ENCODE data around the gene NATD1. TPM values are rescaled to one million over a fixed set of nuclear protein-coding genes. Genes with fewer than 3 reads are reported as not detected.
"Not testable (repeated sequence)": the region's sequence is repeated elsewhere in the genome, so short reads cannot be mapped to it uniquely, and the experiment has no call there.

NATD1 gene
- total RNA-seq, 1 donor from 2014 or later, result 20.6 TPM

DNA sequence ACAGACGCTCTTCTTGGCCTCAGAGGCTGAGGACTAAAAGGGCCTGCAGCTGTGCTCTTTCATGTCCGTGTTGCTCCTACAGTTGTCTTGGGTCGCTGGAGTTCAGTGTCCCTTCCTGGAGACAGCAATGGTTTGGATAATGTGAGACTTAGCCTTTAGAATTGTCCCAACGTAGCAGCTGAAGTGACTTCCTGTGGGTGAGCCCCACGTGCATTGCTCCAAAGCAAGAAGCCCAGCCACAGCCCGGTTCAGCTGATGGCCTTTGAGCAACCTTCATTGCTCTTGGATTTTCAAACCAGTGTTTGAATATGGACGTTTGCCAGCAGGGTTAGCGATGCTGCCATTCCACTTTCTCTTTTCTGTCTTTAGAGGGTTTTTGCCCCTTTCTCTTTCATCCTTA lies 59.0 kb downstream of the NATD1 start:
- no peak for DNase-seq (ENCODE audit: low spot score)

DNA sequence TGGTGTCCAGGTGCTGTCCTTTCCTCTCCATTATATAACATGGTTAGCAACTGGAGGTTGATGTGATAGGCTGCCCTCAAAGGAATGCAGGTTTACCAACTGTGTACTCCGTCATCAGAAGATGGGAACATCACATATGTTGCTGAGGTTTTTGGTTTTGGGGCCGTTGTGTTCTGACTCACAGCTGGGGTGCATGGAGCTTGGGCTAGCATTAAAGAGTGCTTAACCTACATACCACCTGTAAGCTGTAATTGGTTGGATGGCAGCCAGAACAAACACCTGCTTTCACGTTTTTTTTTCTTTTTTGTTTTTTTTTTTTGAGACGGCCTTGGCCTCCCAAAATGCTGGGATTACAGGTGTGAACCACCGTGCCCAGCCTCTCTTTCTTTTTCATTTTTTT lies 60.2 kb downstream of the NATD1 start:
- no peak for DNase-seq (ENCODE audit: low spot score)

DNA sequence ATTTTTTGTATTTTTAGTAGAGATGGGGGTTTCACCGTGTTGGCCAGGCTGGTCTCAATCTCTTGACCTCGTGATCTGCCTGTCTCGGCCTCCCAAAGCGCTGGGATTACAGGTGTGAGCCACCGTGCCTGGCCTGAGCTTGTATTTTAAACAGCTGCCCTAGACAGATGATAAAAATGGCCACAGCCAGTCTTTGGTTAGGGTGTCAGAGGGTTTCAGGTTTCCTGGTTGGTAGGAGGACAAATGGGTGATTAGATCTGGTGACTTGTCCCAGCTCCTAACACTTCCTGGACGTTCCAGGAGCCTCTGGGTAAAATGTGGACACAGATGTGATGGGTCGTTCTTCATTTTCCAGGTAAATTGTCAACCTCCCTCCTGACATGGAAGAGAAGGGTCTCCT lies 60.8 kb downstream of the NATD1 start:
- DNase-seq (ENCODE audit: low spot score), result not testable (repeated sequence)

DNA sequence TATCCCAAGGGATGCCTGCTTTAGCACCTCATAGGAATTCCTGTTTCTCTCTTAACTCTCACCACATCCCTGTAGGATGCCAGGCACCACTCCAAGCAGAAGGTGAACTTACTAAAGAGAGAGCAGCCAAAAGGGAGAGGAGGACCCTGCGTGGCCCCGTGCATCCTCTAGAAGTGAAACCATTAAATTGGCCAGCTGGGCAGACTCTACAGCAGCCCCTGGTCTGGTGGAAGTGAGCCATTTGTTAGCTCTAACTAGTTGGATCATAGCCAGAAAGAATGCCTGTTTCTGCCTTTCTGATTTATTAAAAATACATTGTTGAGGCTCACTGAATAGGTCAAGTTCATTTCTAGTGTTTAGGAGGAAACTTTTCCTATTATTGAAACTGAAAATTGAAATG lies 61.5 kb downstream of the NATD1 start:
- DNase-seq (ENCODE audit: low spot score), result no peak

DNA sequence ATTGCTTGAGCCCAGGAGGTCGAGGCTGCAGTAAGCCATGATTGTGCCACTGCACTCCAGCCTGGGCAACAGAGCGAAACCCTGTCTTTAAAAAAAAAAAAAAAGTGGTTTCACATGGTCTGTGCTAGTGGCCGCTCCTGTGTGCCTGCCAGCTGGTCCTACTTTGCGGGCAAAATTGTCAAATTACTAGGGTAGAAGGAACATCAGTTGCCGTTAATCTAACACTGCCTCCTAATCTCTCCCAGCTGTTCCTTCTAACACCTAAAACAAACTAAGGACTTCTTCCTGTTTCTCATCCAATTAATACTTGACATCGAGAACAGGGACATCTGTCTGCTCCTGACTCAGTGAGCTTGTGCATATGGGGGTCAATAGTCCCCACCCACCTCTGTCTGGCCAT lies 63.1 kb downstream of the NATD1 start:
- no peak for DNase-seq (ENCODE audit: low spot score)

DNA sequence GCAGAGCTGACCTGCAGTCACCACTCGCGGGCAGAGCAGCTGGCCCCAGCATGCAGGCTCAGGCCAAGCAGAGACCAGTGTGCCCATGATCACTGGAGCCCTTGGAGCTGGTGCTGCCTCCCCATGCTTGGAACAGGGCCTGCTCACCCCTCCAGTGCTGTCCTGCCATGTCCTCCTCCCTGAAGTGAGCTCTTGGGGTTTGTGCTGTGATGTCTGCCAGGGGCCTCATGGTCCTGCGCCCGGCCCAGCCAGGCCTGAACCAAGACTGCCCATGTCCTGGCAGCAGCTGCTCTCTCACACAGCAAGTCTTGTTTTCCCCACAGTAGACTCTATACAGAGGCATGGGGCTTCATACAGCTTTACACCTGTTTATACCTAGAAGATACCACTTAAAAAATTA lies 63.8 kb downstream of the NATD1 start:
- no peak for DNase-seq (ENCODE audit: low spot score)

Other genes with a start within 250 kb of the NATD1 start
- 196 TPM for gene USP22, start 210.4 kb downstream of the NATD1 start, total RNA-seq
- 30.3 TPM for gene DHRS7B, start 126.4 kb downstream of the NATD1 start, total RNA-seq
- 20.3 TPM for gene TMEM11, start 39.2 kb downstream of the NATD1 start, total RNA-seq
- gene MAP2K3, start 31.3 kb upstream of the NATD1 start, total RNA-seq, result 74.0 TPM
- 2.4 TPM for gene KCNJ12, start 122.9 kb upstream of the NATD1 start, total RNA-seq